GM21367 (cell line): ENCODE data around the gene CACNB1.

Experiments
- ATAC-seq: cut with Tn5 transposase; IDR thresholded peaks from one replicate; pipeline ENCODE4 v1.9.1; 2021; ENCODE audit not compliant: unreplicated experiment

CACNB1 gene

GRCh38 chr17:39225959-39226683 lies 28.7 kb upstream of the CACNB1 start:
- no peak for ATAC-seq

GRCh38 chr17:39225308-39225958 lies 28.0 kb upstream of the CACNB1 start, which contains the start of gene STAC2:
TSS of gene STAC2 (minus strand) at chr17:39225945. CDS start at chr17:39225502, 443 bp downstream.
- ATAC-seq = no peak

- no peak for ATAC-seq
Measured at GRCh38 chr17:39224778-39225307, 27.4 kb upstream of the CACNB1 start.

DNA sequence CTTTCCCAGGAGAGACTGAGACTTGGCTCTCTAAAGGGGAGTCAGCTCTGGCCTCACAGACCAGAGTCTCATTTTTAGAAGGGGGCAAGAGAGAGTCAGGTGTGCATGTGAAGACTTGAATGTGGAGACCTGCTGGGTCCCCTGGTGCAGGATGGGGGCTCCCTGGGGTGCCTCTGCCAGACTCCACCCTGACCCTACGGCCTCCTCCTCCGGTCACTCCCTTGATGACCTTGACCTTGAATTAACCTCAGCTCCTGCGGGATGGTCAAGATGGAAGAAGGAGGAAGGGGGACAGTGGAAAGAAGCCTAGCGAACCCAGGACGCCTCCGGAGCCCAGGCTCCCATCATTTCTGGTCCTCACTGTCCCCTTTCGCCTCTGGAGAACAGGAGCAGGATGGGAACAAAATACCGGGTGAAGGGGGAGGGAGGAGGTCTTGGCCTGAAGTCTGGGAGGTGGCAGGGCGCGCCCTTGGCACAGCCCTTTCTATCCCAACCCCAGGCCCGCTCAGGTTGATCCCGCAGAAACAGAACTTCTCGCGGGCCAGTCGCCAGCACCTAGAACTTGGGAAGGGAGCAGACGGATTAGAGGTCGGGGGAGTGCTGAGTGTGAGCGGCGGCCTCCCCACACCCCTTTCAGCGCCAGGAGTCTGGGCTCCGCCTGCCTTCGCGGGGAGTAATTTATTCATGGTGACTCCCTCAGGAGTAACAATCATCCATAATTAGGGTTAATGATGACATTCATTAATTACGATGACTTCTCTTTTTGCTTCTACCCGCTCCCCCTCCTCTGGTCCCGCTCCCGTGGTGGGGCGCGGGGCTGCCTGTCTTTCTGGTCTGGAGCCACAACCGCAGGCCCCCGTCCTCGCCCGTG lies 26.7 kb upstream of the CACNB1 start:
- no peak for ATAC-seq

DNA sequence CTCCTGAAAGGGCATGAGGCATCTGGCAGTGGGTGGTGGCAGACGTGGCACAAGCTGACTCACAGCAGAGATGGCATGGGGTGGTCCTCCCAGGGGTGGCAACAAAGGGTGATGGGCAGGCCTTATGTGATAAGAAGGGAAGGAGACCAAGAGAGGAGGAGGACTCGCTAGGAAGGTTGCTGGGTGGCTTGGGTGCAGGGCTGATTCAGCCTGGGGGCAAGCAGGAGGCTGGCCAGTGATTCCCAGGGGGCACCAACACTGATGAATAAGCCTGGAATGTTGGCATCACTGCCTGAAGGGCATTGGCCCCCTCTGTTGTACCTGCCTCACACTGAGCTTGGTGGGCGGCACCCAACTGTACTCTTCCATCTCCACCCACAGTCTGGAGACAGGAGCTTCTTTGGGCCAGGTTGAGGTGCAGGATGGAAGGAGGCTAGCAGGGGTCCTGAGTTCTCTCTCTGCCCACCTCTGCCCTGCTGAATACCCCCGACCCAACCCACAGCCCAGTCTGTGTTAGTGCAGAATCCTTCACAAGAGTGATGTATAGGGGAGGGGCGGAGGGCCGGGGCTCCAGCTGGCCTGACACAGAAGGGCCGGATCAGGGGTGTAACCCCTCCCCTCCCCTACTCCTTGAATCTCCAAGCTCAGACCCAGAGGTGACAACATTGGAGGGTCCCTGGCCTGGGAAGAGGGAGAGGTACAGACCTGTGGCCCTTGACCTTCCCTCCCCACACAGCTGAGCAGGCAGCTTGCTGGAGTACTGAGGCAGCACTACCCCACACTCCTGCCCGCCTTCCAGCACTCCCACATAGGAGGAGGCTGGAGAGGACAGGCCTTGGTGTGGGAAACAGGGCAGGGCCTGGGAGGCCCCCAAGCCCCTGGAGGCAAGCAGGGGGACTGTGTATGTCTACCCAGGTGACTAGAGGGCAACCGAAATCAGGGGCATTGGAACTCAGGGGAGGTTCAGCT lies 25.7 kb upstream of the CACNB1 start:
- no peak for ATAC-seq

- ATAC-seq = no peak
Measured at GRCh38 chr17:39222151-39222550, 24.7 kb upstream of the CACNB1 start.

DNA sequence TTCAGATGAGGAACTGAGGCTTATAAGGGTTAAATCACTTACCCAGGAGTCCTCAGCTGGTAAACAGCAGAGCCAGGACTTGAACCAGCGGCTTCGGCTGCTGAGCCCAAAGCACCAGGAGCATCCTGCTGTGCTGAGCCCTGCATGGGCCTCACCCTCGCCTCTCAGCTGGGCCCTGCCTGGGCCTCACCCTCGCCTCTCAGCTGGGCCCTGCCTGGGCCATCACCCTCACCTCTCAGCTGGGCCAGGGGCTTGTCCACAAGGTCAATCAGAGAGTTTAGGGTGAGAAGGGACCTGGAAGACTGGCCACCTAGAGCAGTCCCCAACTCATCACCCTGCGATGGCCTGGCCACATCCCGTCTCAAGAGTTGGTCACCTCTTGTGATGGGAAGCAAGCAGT lies 24.1 kb upstream of the CACNB1 start:
- no peak for ATAC-seq

DNA sequence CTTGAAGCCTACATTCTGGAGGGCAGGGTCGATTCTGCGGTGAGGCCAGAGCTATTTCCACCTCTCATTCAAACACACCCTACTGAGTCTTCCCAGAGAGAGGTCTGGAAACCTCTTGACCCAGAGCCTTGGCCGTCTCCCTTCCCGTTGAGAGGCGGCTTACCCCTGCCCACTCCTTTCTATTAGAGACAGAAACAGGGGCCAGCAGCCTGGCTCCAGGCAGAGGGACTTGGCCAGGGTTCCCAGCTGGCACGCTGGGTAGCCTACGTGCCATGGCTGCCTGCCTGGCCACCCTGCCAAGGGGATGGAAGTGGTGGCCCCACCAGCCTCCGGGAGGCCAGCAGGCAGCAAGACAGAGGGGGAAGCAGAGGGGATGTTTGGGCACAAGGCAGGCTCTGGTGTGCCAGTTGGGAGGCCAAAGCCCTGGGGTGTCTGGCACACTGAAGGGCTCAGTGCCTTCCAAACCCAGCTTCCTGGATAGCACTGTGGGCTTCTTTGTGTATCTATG lies 22.2 kb upstream of the CACNB1 start:
- ATAC-seq = no peak

GRCh38 chr17:39218906-39219305 lies 21.4 kb upstream of the CACNB1 start:
- ATAC-seq = no peak

- no peak for ATAC-seq
Measured at GRCh38 chr17:39217734-39218369, 20.4 kb upstream of the CACNB1 start.

GRCh38 chr17:39213852-39214251 lies 16.4 kb upstream of the CACNB1 start:
- ATAC-seq = no peak

DNA sequence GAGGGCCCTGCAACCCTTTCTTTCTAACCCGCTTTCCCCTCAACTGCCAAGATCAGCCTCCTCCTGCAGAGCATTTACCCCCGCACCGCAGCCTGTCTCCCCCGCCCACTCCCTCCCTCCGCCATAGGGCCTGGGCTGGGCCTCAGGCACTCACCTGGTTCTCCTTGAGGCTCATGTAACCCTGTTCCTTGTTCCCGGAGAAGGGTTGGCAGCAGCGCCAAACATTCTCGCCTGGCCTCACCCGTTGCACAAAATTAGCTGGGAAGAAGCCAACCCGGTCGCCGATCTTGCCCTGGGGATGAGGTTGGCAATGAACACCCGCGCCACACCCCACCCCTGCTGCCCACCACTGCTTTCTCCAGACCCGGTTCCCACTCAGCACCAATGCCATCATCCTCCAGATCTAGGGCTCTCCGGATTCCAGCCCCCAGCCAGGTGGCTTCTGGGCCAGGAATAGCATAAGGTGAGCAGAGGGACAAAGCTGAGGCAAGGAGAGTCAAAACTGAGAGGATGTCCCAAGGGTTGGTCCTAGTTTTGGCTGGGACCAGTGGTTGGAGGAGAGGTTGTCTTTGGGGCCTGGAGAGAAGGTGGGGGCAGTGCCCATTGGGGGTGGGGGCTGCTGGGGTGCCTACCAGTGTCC lies 15.5 kb upstream of the CACNB1 start:
- ATAC-seq = no peak

GRCh38 chr17:39212195-39212810 lies 14.8 kb upstream of the CACNB1 start:
- ATAC-seq = no peak

GRCh38 chr17:39210093-39210434 lies 12.6 kb upstream of the CACNB1 start:
- ATAC-seq = no peak

- no peak for ATAC-seq
Measured at GRCh38 chr17:39209317-39210092, 12.0 kb upstream of the CACNB1 start.

DNA sequence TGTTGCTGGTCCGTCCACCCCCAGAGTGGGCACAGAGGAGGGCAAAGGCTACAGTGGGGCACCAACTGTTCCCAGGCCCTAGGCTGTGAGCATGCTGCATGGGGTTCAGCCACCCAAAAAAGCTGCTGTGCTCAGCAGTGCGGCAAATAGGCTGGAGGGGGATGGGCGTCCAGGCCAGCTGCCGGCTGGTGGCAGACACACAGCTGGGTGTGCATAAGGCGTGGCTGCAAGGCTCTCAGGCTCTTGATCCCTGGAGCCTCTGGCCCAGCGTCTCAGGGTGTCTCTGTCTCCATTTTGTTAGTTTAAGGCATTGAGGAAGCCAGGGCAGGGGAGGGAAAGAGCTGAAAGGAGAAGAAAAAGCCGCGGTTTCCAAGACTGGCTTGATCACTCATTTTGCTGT lies 11.4 kb upstream of the CACNB1 start:
- no peak for ATAC-seq

- ATAC-seq = no peak
Measured at GRCh38 chr17:39208136-39208535, 10.7 kb upstream of the CACNB1 start.

- ATAC-seq = no peak
Measured at GRCh38 chr17:39205112-39205526, 7.7 kb upstream of the CACNB1 start.
